HuH-7 (cell line): ENCODE results near the gene DISC1.

ENCODE experiments used
- DNase-seq: peaks from one replicate; pipeline ENCODE4 v3.0.0; 2011; ENCODE audit warnings: low spot score

Gene DISC1

GRCh38 chr1:231814021-231814420, 187.4 kb downstream of the DISC1 start:
- DNase-seq, result no peak

- no peak for DNase-seq
Observed at GRCh38 chr1:231814521-231814920, 187.9 kb downstream of the DISC1 start.

- no peak for DNase-seq
Observed at GRCh38 chr1:231817801-231818200, 191.2 kb downstream of the DISC1 start.

GRCh38 chr1:231818337-231818736, 191.7 kb downstream of the DISC1 start:
- no peak for DNase-seq

GRCh38 chr1:231821281-231821680, 194.7 kb downstream of the DISC1 start:
- no peak for DNase-seq

- DNase-seq, result no peak
Observed at GRCh38 chr1:231822041-231822440, 195.5 kb downstream of the DISC1 start.

- no peak for DNase-seq
Observed at GRCh38 chr1:231826566-231826965, 200.0 kb downstream of the DISC1 start.

- DNase-seq, result no peak
Observed at GRCh38 chr1:231827337-231828105, 200.9 kb downstream of the DISC1 start.

- DNase-seq, result no peak
Observed at GRCh38 chr1:231828182-231828920, 201.8 kb downstream of the DISC1 start.

GRCh38 chr1:231829332-231829731, 202.7 kb downstream of the DISC1 start:
- no peak for DNase-seq

- peak; percentile 65 for DNase-seq
Observed at GRCh38 chr1:231836227-231836893, 209.8 kb downstream of the DISC1 start.

GRCh38 chr1:231838521-231838920, 211.9 kb downstream of the DISC1 start:
- peak; percentile 16 for DNase-seq

GRCh38 chr1:231839999-231840398, 213.4 kb downstream of the DISC1 start:
- no peak for DNase-seq

GRCh38 chr1:231841616-231842344, 215.2 kb downstream of the DISC1 start:
- DNase-seq, result no peak

GRCh38 chr1:231842441-231842840, 215.9 kb downstream of the DISC1 start:
- DNase-seq, result no peak

- DNase-seq, result no peak
Observed at GRCh38 chr1:231844986-231845502, 218.5 kb downstream of the DISC1 start.

GRCh38 chr1:231847612-231848397, 221.2 kb downstream of the DISC1 start:
- no peak for DNase-seq

GRCh38 chr1:231849981-231850380, 223.4 kb downstream of the DISC1 start:
- no peak for DNase-seq

- no peak for DNase-seq
Observed at GRCh38 chr1:231850786-231851185, 224.2 kb downstream of the DISC1 start.

- DNase-seq, result no peak
Observed at GRCh38 chr1:231853588-231854207, 227.1 kb downstream of the DISC1 start.

GRCh38 chr1:231855361-231855760, 228.8 kb downstream of the DISC1 start:
- DNase-seq, result no peak
